NCI-H748 (cell line): Measurements from ENCODE around the gene ROPN1L.

Experiments used
- DNase-seq: peaks from one replicate; lab custom pipeline; 2025; ENCODE audit not compliant: unreplicated experiment; lab: John Stamatoyannopoulos, UW

ROPN1L gene

DNA sequence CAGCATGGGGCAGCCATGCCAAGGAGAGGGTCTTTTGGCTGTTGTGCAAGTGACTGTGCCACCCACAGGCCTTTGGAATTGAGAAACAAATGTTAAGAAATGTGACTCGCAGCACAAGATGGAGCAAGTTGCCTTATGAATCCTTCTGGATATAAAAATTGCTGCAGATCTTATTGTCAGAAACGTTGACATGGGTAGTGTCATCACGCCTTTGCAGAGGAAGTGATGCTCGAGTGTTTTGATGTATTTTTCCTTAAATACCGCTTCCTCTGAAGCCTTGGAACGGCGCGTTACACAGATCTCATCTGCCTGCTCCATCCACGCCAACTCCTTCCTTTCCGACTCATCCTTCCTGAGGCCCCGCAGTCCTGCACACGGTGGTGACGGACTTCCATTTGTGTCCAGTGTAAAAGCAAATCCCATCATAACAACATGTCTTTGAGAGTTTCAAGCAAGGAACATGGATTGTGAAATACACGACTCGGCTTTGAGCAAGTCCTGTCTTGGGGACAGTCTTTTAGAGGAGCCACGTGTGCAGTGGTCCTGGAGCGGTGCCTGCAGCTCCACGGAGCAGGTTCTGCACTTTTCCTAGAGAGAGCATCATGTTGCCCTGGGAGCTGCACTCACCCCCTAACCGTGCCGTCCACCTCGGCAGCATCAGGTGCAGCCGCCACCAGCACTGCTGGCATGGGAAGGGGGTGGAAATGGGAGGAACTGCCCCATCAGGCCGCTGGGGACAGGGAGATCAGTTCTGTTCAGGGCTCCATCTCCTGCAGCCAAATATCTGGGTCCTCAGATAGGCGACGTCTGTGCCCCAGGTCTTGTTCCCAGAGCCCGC, 15.1 kb downstream of the ROPN1L start:
- no peak for DNase-seq

DNA sequence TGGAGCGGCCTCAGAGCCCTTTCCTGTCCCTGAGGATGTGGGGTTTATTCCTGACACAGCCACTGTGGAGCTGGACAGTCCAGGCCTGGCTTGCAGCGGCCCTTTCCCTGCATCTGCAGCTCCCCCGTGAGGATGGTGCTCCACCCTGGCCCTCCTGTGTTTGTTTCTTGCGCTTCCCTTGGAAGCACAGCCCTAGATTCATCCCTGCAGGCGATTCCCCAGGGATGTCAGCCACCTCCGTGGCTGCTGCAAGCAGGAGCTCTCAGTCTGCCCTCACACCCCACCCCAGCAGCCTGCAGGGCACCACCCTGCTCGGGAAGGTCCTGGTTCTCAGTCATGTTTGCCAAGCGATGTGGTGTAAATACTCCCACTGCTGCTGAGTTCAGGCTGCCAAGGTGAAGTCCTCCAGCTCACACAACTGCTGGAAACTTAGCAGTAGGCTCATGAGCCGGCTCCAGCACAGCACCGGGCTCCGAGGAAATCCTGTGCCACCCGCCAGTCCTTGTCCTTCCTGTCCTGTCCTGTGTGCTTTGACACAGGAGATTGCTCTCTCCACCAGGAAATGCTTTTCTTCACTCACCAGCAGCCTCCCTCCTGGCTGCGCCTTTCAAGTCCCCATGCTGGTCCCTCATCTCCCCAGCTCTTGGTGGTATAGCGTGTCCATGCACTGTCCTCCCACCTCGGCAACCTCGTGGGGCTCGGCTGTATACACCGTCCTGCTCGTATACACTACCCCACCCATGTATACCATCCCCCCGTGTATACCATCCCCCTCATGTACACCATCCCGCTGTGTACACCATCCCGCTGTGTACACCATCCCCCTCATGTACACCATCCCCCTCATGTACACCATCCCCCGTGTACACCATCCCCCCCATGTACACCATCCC, 16.2 kb downstream of the ROPN1L start:
- DNase-seq, result no peak

DNA sequence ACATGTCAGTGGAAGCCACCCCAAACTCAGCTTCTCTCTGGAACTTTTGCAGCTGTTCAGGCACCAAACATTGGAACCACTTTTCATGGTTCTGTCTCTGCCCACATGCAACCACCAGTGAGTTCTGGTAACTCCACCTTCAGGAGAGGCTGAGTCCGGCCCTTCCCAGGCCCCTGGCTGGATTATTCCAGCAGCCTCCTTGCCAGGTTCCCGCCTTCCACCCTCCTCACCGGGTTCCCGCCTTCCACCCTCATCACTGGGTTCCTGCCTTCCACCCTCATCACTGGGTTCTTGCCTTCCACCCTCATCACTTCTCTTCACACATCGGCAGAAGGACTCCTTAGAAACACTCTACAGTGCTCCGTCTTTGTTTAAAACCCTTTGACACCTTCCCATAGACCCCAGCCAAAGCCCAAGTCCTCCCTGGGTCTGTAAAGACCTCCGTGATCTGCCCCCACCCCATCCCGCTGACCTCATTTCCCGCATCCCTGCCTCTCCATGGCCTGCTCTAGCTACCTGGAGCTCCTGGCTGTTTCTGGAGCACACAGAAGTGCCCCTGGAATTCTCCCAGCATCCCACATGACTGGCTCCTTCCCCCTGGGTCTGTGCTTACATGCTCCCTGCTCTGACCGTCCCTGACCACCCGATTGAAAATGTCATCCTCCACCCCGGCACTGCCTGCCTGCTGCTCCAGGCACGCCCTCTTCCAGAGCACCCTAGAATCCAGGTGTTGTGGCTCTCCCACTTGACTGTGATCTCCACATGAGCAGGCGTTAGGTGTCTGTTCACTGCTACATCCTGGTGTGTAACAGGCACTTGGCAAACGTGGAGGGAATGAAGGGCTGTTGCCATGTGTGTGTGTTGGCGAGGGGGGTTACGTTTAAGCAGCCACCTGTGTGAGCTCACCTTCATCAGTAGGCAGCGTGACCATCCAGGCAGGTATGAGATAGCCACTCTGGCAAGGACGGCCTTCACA, 17.7 kb downstream of the ROPN1L start:
- DNase-seq, result no peak

DNA sequence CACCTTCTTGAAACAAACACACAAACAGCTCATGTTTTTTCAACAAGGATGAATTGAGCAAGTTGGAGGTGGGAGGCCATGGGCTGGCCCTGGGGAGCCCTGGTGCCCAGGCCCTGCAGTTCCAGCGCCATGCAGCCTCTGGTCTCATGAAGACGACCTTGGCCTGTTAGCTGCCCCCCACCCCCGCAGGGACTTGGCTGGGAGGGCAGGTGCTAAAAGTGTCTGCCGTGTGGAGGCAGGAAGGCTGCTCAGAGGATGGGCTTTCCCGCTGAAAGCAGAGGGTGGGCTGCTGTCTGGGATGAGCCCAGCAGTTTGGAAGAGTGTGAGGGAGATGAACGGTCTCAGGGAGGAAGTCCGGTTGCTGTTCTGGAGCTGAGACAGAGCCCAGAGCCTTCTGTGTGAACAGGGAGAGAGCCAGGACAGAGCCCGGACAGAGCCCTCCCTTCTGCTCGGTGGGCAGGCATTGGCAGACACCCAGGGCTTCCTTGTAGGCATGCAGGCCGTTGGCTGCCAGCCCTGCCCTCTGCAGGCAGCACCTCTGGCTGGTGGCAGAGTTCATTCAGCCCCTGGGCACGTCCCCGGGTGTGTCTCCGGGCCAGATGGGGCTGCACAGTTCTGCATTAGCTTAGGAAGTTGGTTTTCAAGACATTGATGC, 18.7 kb downstream of the ROPN1L start:
- no peak for DNase-seq

DNA sequence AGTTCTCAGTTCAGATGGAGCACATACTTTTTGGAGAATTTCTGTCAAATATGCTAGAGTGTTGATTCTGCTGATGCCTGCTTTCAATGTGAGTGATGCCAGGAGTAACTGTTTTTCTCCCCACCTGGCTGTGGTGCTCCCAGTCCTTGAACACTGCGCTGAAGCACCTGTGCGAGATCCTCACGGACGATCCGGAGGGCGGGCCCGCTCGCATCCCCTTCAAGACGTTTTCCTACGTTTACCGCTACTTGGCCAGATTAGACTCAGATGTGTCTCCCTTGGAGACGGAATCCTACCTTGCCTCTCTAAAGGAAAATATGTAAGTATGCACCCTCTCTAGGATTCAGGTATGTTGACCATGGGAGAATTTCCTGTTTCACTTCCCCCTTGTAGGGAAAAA, 19.4 kb downstream of the ROPN1L start:
- no peak for DNase-seq

DNA sequence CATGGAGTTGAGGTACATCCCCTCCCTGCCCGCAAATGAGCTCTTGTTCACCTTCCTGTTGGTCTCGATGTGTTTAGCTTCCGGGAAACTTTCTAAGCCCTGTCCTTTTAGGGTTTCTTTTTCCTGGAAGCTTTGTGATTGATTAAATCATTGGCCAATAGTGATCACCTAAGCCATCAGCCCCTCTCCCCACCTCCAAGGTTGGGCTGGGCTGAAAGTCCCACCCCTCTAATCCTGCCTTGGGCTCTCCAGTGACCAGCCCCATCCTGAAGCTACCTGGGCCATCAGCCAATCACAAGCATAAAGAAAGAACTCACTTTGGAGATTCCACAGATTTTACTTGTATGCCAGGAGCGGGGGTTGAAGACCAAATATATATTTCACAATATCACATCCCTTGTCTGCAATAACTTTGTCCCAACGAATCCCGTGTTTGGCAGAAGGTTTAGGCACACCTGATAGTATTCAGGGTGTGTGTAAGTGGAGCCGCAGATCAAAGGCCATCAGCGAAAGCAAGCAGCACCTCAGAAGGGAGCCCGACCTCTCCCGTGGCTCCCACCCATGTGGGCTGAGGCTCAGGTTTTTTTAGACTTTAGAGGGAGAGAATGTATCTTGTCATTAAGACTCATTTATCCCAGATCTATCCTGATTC, 20.4 kb downstream of the ROPN1L start:
- DNase-seq, result no peak

DNA sequence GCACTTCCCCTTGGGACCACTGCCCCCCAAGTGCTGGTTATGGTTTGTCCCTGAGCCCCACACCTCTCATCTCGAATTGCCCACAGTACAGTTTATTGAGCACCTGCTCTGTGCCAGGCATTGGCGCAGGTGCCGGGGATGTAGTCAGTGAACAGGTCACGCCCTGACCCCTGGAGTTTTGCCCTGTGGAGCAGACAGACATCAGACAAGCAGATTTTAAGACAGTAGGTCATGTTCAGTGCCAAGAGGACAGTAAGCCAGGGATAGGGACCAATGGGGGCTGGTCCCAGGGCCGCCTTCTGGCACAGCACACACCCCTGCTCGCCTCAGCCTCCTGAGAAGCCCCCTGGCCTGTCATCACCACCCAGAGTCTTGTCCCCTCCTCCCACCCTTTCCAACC, 21.9 kb downstream of the ROPN1L start:
- DNase-seq, result no peak

DNA sequence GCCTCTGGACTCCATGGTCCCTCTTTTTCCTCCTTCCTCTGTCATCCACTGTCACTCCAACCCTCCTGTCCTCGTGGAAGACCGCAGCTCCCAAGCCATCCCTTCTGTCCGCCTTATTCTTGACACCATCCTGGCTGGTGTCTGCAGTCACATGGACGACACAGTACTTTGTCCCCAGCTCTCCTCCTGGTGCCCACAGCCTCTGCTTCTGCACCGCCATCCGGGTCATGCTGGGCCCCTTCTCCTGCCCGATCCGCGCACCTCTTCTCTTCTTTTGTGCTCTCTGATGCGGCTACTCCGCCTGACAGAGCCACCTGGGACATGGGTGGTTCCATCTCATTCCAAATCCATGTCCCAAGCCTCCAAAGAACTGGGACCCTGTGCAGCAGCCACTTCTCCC, 22.5 kb downstream of the ROPN1L start:
- DNase-seq, result no peak

DNA sequence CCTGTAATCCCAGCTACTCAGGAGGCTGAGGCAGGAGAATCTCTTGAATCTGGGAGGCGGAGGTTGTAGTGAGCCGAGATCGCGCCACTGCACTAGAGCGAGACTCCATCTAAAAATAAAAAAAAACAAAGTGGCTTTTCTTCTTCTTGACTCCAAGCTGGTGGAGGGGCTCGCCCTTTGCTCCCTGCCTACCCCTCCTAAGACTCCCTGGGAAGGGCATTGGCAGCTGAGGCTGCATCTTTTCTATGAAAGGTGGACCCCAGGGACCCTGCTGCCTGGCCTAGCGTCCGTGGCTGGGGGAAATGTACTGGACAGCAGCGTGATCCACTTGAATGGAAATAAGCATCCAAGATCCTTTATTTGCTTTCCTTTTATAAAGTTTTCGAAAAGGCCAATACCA, 24.0 kb downstream of the ROPN1L start:
- DNase-seq, result no peak

DNA sequence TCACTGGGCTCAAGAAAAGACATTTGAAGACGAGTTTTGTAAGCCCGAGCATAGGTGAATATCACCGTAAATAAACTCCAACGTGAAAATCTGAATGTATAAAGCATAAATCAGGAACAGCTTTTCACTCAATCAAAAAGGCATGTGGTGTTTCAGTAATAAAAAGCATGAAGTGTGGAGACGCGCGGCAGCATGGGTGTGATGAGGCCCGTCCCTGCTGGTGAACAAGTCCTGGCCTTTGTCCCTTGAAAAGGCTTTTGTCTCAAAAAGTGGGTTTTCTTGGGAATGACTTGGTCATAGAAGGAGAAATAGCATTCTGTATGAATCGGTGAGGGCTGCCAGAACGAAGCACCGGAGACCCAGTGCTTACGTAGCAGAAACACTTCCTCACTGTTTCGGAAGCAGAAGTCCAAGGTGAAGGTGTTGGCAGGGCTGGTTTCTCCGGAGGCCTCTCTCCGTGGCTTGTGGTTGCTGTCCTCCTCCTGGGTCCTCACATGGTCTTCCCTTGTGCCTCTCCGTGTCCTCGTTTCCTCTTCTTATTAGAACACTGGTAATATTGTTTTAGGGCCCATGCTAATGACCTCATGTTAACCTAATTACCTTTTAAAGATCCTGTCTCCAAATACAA, 24.9 kb downstream of the ROPN1L start:
- no peak for DNase-seq

DNA sequence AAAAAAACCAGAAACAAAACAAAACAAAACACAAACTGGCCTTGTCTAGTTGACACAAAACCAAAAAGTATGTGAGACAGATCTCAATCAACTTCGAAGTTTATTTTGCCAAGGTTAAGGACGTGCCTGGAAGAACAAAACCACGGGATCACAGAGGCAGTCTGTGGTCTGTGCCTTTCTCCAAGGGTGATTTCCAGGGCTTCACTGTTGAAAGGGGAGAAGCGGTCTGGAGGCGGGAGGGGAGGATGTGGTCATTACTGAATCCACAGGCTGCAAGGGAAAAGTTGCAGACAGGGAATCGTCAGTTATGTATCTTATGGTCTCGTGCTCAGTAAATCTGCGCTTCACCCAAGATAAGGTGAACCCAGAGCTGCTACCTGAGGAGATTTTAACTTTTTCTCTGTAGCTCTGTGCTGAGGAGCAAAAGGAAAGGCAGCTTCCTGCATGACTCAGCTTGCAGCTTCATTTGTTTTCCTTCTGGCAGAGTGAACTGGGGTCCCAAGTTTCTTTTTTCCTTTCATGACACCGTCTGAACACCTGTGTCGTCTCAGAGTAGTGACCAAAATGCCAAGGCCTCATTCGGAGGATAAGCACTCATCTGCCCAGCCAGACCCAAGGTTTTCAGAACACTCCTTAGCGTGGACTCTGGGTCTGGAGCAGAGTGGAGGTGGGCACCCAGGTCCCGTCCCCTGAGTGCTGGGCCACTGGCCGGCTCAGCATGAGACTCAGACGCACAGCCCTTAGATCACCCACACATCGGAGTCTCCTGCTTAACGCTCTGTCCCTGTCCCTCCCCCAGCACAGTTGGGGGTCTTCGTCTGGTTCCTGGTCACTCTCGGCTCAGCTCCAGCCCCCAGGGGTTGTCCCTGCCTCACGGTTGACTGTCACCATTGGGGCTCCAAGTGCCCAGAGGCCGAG, 25.9 kb downstream of the ROPN1L start:
- no peak for DNase-seq

DNA sequence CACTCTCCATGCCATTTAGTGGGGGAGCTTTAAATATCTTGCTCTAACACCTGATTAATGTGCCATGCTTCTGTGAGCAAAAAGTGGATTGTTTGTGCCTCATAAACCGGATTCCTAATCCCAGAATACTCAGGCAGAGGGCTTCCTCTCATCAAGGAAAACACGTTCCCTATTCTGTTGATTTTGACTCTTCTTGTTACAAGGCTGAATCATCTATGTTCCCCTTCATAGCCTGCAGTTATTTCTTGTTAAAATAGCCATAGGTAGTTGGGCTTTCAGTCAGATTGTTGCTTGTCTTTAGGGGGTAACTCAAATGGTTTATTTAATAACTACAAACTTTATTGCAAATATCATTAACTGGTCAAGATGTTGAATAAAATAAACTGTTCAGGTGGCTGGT, 26.6 kb downstream of the ROPN1L start:
- no peak for DNase-seq

DNA sequence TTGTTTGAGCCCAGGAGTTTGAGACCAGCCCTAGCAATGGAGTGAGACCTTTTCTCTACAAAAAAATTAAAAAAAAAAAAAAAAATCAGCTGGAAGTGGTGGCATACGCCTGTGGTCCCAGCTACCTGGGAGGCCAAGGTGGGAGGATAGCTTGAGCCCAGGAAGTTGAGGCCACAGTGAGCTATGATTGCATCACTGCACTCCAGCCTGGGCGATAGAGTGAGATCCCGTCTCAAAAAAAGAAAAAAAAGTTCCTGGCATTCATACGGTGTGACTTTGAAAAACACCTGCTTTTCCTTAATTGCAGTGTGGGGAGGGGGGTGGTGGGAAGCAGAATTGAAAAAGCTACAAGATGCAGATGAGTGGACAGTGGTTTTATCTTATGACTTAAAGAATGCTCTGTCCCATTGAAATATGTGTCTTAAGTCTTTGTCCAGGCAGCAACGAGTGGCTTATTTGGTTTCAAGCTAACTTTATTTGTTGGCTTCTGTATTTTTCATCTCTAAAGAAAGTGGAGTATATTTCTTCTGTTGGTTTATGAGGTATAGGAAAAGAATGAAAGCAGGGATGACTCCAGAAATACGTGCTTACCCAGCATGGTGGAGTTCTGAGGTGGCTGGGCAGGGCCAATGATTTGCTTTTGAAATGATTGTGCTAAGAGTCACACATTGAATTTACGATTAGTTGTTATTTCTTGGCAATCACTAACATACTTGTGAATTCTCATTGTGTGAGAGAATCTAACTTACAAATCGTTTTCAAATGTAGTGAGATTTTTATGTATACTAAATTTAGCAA, 27.8 kb downstream of the ROPN1L start:
- no peak for DNase-seq

DNA sequence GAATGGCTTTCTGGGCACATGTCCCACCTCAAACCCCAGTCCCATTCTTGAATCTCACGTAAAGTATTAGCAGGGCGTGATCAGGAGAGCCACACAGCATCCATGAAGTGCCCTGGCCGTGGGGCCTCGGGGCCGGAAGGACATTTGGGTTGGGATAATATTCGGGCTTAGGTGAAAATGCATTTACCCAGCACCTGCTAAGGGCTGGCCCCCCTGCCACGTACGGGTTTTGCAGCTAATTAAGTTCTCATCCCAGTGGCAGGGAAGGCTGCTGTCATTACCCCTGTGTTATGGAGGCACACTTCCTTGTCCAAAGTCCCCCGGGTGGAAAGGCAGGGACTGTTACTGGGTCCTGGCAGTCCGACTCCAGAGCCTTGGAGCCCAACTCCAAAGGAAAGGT, 29.0 kb downstream of the ROPN1L start:
- no peak for DNase-seq

DNA sequence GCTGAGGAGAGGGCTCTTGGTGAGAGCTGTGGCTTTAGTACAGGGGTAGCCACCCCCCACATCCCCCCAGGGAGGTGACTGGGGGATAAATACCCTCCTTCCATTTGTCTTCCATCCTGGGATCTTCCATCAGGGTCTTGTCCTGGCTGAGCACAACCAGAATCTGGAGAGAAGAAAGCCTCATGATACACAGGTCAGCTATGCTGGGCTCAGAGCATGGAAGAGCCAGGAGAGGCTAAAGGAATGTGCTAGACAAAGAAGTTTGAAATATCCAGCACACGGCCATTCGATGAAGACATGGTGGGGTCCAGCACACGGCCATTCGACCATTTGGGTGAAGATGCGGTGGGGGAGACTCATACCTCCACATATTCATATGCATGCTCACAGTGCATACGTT, 30.0 kb downstream of the ROPN1L start:
- DNase-seq, result no peak

DNA sequence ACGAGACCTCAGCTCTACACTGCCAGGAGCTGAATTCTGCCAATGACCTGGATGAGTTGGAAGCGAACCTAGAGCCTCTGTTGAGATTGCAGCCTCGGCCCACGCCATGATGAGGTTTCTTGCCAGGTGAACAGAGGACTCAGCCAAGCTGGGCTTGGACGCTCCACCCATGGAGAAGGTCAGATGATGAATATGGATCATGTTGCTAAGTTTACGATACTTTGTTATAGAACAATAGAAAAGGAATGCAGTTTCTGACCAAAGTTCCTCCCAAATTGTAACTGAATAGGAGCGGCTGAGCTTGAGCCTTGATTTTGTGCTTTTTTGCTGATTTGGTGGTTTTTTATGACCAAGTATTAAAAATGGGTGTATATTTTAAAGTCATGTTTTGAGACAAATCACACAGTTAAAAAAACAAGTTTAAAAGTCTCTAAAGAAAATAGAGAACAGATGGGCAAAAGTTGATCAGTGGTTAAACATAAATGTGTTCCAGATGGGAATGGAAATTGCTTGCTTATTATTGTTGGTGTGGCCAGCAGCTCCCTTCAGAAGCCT, 32.9 kb downstream of the ROPN1L start:
- no peak for DNase-seq

DNA sequence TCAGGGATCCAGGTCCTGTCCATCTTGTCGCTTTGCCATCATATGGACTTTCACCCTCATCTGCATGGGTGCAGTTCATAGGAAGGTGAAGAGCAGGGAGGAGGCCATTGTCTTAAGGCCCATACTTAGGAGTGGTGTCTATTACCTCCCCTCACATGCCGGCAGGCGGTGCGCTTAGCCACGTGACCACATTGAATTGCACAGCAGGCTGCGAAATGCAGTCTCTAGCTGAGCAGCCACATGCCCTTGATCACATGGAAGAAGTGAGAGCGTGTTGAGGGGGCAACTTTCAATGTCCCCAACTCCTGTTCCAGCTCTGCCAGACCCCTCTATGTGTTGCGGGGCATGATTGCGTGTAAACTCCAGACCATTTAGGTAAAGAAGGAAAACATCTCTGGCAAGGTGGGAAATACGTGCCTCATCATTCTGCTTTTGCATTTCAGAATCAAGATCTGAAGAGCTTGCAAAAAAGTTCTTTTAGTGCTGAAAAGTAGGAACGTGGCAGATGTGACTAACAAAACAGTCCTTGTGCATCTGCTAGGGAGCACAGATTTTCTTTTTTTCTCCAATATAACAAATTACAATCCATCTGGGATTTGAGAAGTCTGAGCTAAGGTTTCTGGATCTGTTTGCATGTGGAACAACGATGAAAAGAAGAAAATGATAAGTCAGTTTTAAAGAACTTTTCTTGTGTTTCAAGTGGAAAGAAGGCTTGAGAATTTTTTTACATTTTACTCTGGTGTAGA, 34.4 kb downstream of the ROPN1L start:
- peak; percentile 42 for DNase-seq
